Spleen (tissue), 11 donors: ENCODE results near the gene THSD4. TPM values are rescaled to one million over a fixed set of nuclear protein-coding genes. Genes with fewer than 3 reads are reported as not detected.

ENCODE experiments used
- DNase-seq: peaks from one replicate; pipeline ENCODE4 v3.0.0-alpha.2; 2020
- H3K27ac ChIP-seq, 8 donors: fragments of 200-600 bp; sonication (generic) in 7 of 8; 1 replicate in 4 of 8; 2 replicates in 4 of 8; pipeline versions ENCODE4 v1.5.0 to v1.8.0; 2016 to 2021; ENCODE audit warnings: inconsistent platforms in 4 of 8, mild to moderate bottlenecking in 4 of 8, moderate library complexity in 1 of 8
- H3K27me3 ChIP-seq, 7 donors: fragments of 200-600 bp; sonication (generic) in 6 of 7; replicated peaks in 1 of 7; 1 replicate in 4 of 7; 2 replicates in 3 of 7; pipeline versions ENCODE4 v1.5.0 to v1.8.0; 2016 to 2021; ENCODE audit warnings: inconsistent platforms in 3 of 7, mild to moderate bottlenecking in 1 of 7
- H3K36me3 ChIP-seq, 6 donors: fragments of 200-600 bp; sonication (generic) in 5 of 6; 1 replicate in 4 of 6; 2 replicates in 2 of 6; pipeline versions ENCODE4 v1.5.0 to v1.8.0; 2016 to 2021; ENCODE audit warnings: inconsistent platforms in 2 of 6
- H3K4me1 ChIP-seq, 6 donors: fragments of 200-600 bp; sonication (generic) in 5 of 6; 1 replicate in 3 of 6; 2 replicates in 3 of 6; pipeline versions ENCODE4 v1.5.0 to v1.8.0; 2016 to 2021; ENCODE audit warnings: inconsistent platforms in 3 of 6
- H3K4me3 ChIP-seq, 8 donors: fragments of 200-600 bp; sonication (generic) in 7 of 8; 1 replicate in 4 of 8; 2 replicates in 4 of 8; pipeline versions ENCODE4 v1.5.0 to v1.8.0; 2016 to 2021; ENCODE audit warnings: inconsistent platforms in 4 of 8, mild to moderate bottlenecking in 4 of 8, moderate library complexity in 2 of 8
- H3K9me3 ChIP-seq, 8 donors: fragments of 200-600 bp; sonication (generic) in 7 of 8; 1 replicate in 4 of 8; 2 replicates in 4 of 8; pipeline versions ENCODE4 v1.5.0 to v1.8.0; 2016 to 2021; ENCODE audit warnings: inconsistent platforms in 4 of 8
- CTCF ChIP-seq, 11 experiments: fragments of 200-600 bp in 7 of 11; fragments of 450-650 bp in 4 of 11; sonication (generic) in 4 of 11; IDR thresholded peaks in 8 of 11; conservative IDR thresholded peaks in 3 of 11; 1 replicate in 7 of 11; 2 replicates in 4 of 11; pipeline versions ENCODE4 v1.4.0 to v1.8.0; 2016 to 2021; ENCODE audit warnings: antibody characterized with exemption in 11 of 11, inconsistent platforms in 4 of 11, mild to moderate bottlenecking in 1 of 11
- POLR2A ChIP-seq, 3 donors: fragments of 450-650 bp; IDR thresholded peaks; one replicate each; pipeline ENCODE4 v1.5.1; 2017; ENCODE audit warnings: antibody characterized with exemption in 3 of 3, mild to moderate bottlenecking in 1 of 3
- POLR2AphosphoS5 ChIP-seq, 3 donors: sonication (generic); formaldehyde crosslinking; IDR thresholded peaks; one replicate each; pipeline ENCODE4 v1.5.1; 2017; ENCODE audit warnings: antibody characterized with exemption in 3 of 3
- WGBS, 5 donors: extraction: QIAGEN DNeasy Blood & Tissue Kit in 3 of 5; methylation state at CpG; one replicate each; pipeline versions ENCODE4 v1.1.5 to v1.1.7; 2013 to 2018; 5-methylcytosine and 5-hydroxymethylcytosine counted together
- intact Hi-C: fragments of 100-400 bp; cut with DNase I; formaldehyde crosslinking; loops from one replicate; pipeline ENCODE4 v1.15.0; 2023; ENCODE audit warnings: low total_unique reads
- polyA plus RNA-seq, 3 donors: library from polyadenylated mRNA; stranded (reverse); fragments of 200-250 nt; gene quantifications; one replicate each; pipeline ENCODE4 v1.2.1, GENCODE V29; 2013
- total RNA-seq, 7 donors: library from RNA; depleted of rRNA in 3 of 7; stranded (reverse); fragments of >200 nt in 3 of 7; fragmentation: NEBNext Ultra II Directional in 4 of 7; extraction: Animal tissue kit (Norgen Biotek cat#: 25700) in 4 of 7; gene quantifications; one replicate each; pipeline versions ENCODE4 v1.1.0 to v1.2.1, GENCODE V29; 2016 to 2021
- donor health status: healthy with polysubstance abuse.
- donor health status: DM: no; HTN: no; CAD: no; lungs with moderate emphysema.
- donor health status: DM: no; HTN: no; CAD: no.
- donor health status: Bipolar disorder and iron deficiency.
- donor health status: healthy.
- donor health status: DM: no; HTN: no; CAD: no.
- donor health status: DM: yes; HTN: yes; CAD: no.

THSD4 gene
- total and polyA plus RNA-seq, 10 donors: 0.29 to 11.3 (median 3.4) TPM

- DNase-seq: no peak
Measured at GRCh38 chr15:71545223-71545760, 430.0 kb downstream of the THSD4 start.

GRCh38 chr15:71545923-71546322 lies 430.7 kb downstream of the THSD4 start:
- no peak for DNase-seq
- TF ChIP-seq POLR2AphosphoS5 (IDR thresholded peaks at IDR 0.05) (no peak), POLR2A (IDR thresholded peaks at IDR 0.05) (no peak), CTCF (IDR thresholded peaks at IDR 0.05 in 8 of 11, conservative IDR thresholded peaks at IDR 0.05 in 3 of 11) (no peak)
- Histone ChIP-seq H3K27ac (no peak overlapping the region), H3K4me3 (no peak overlapping the region), H3K36me3 (no peaks in the 10 kb centered on the region), H3K9me3 (no peaks in the 10 kb centered on the region), H3K4me1 (no peaks in the 10 kb centered on the region), H3K27me3 (peaks cover 0 to 6% (median 0%) of the 10 kb centered on the region in 7 donors)
- intact Hi-C loops: no loop called here
- 84 to 100% (median 91%) methylated on average over 1 of the region's 1 CpG for WGBS, 5 donors

More at GRCh38 chr15:71545223-71545760, 430.0 kb downstream of the THSD4 start:
- H3K4me3 ChIP-seq: no peak overlapping the region
- no peak overlapping the region for H3K27ac ChIP-seq
- TF ChIP-seq POLR2A (IDR thresholded peaks at IDR 0.05): no peak
- TF ChIP-seq POLR2AphosphoS5 (IDR thresholded peaks at IDR 0.05): no peak
- no peak for TF ChIP-seq CTCF (IDR thresholded peaks at IDR 0.05 in 8 of 11, conservative IDR thresholded peaks at IDR 0.05 in 3 of 11)
- no peaks in the 10 kb centered on the region for H3K9me3 ChIP-seq
- H3K36me3 ChIP-seq: no peaks in the 10 kb centered on the region
- 53 to 63% (median 61%) methylated on average over 5 of the region's 5 CpGs for WGBS, 5 donors
- H3K27me3 ChIP-seq: peaks cover 0 to 6% (median 0%) of the 10 kb centered on the region in 7 donors
- intact Hi-C loops: no loop called here
- H3K4me1 ChIP-seq: no peaks in the 10 kb centered on the region

DNA sequence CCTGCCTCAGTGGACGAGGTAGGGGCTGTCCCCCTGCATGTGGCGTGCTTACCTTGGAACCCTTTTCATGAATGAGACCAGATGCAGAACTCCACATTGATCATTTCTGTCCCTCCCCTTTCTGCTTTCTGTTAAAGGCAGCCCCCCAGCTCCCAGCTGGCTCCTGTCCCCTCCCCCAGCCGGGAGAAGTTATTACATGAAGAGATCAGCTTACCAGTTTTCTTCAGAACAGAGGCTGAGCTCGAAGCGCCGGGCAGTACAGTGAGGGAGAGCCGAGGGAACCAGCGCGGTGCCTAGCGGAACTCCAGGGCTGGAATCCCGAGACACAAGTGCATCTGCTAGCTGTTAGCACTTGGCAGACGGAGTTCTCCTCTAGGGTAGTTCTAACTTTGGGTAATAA lies 431.7 kb downstream of the THSD4 start:
- H3K9me3 ChIP-seq: no peaks in the 10 kb centered on the region
- TF ChIP-seq POLR2AphosphoS5 (IDR thresholded peaks at IDR 0.05): no peak
- TF ChIP-seq POLR2A (IDR thresholded peaks at IDR 0.05): no peak
- TF ChIP-seq CTCF (IDR thresholded peaks at IDR 0.05 in 8 of 11, conservative IDR thresholded peaks at IDR 0.05 in 3 of 11): no peak
- peaks cover 0 to 2% (median 0%) of the 10 kb centered on the region in 7 donors for H3K27me3 ChIP-seq
- intact Hi-C loops: no loop called here
- H3K36me3 ChIP-seq: no peaks in the 10 kb centered on the region
- no peak overlapping the region for H3K27ac ChIP-seq
- no peak for DNase-seq
- 55 to 76% (median 74%) methylated on average over 12 of the region's 12 CpGs for WGBS, 5 donors
- H3K4me1 ChIP-seq: no peaks in the 10 kb centered on the region
- H3K4me3 ChIP-seq: no peak overlapping the region

GRCh38 chr15:71548401-71548807 lies 433.1 kb downstream of the THSD4 start:
- Histone ChIP-seq H3K27ac (no peak overlapping the region), H3K36me3 (no peaks in the 10 kb centered on the region), H3K9me3 (no peaks in the 10 kb centered on the region), H3K4me3 (no peak overlapping the region), H3K27me3 (peaks cover 0 to 2% (median 0%) of the 10 kb centered on the region in 7 donors), H3K4me1 (no peaks in the 10 kb centered on the region)
- WGBS, 5 donors: 39 to 59% (median 55%) methylated on average over 4 of the region's 4 CpGs
- intact Hi-C loops: no loop called here
- DNase-seq: no peak
- TF ChIP-seq CTCF (IDR thresholded peaks at IDR 0.05 in 8 of 11, conservative IDR thresholded peaks at IDR 0.05 in 3 of 11) (no peak), POLR2A (IDR thresholded peaks at IDR 0.05) (no peak), POLR2AphosphoS5 (IDR thresholded peaks at IDR 0.05) (no peak)
